ENCODE results near the gene SLC16A4. TPM values are rescaled to one million over a fixed set of nuclear protein-coding genes. Genes with fewer than 3 reads are reported as not detected.
"Not testable (repeated sequence)": the region's sequence is repeated elsewhere in the genome, so short reads cannot be mapped to it uniquely, and the experiment has no call there.

SLC16A4 gene
- total RNA-seq, 1 donor from 2014 or later, result 3.3 TPM

- peak overlapping the region; percentile 58 for H3K27ac ChIP-seq (replicated peaks)
- no peak for TF ChIP-seq CTCF (IDR thresholded peaks at IDR 0.05; ENCODE audit: borderline replicate concordance)
- intact Hi-C loops (cut with micrococcal nuclease), result no loop called here
- H3K36me3 ChIP-seq, result no peaks in the 10 kb centered on the region
- DNase-seq, result peak; percentile 55
- peaks cover 16% of the 10 kb centered on the region for H3K4me1 ChIP-seq
- H3K9me3 ChIP-seq (replicated peaks), result no peaks in the 10 kb centered on the region
- H3K27me3 ChIP-seq (ENCODE audit: low read depth), result no peaks in the 10 kb centered on the region
- no peak overlapping the region for H3K4me3 ChIP-seq
Measured at GRCh38 chr1:110425612-110426152, 34.9 kb upstream of the SLC16A4 start.

GRCh38 chr1:110424699-110425611 lies 34.1 kb upstream of the SLC16A4 start:
- Histone ChIP-seq H3K4me3 (no peak overlapping the region), H3K4me1 (peaks cover 16% of the 10 kb centered on the region), H3K9me3 (replicated peaks) (no peaks in the 10 kb centered on the region), H3K36me3 (no peaks in the 10 kb centered on the region), H3K27me3 (ENCODE audit: low read depth) (no peaks in the 10 kb centered on the region), H3K27ac (replicated peaks) (peak overlapping the region; percentile 58)
- TF ChIP-seq CTCF (IDR thresholded peaks at IDR 0.05; ENCODE audit: borderline replicate concordance), result no peak
- no peak for DNase-seq
- intact Hi-C loops (cut with micrococcal nuclease), result no loop called here

GRCh38 chr1:110420874-110421793 lies 30.3 kb upstream of the SLC16A4 start:
- H3K36me3 ChIP-seq, result no peaks in the 10 kb centered on the region
- intact Hi-C loops (cut with micrococcal nuclease), result no loop called here
- H3K9me3 ChIP-seq (replicated peaks), result no peaks in the 10 kb centered on the region
- no peaks in the 10 kb centered on the region for H3K27me3 ChIP-seq (ENCODE audit: low read depth)
- no peak overlapping the region for H3K27ac ChIP-seq (replicated peaks)
- TF ChIP-seq CTCF (IDR thresholded peaks at IDR 0.05; ENCODE audit: borderline replicate concordance), result no peak
- H3K4me1 ChIP-seq, result peaks cover 16% of the 10 kb centered on the region
- no peak overlapping the region for H3K4me3 ChIP-seq
- DNase-seq, result no peak

- intact Hi-C loops (cut with micrococcal nuclease), result no loop called here
- Histone ChIP-seq H3K27me3 (ENCODE audit: low read depth) (no peaks in the 10 kb centered on the region), H3K36me3 (no peaks in the 10 kb centered on the region), H3K9me3 (replicated peaks) (no peaks in the 10 kb centered on the region), H3K4me3 (no peak overlapping the region), H3K4me1 (peaks cover 8% of the 10 kb centered on the region), H3K27ac (replicated peaks) (no peak overlapping the region)
- DNase-seq, result no peak
- no peak for TF ChIP-seq CTCF (IDR thresholded peaks at IDR 0.05; ENCODE audit: borderline replicate concordance)
Measured at GRCh38 chr1:110420023-110420662, 29.3 kb upstream of the SLC16A4 start.

- no peaks in the 10 kb centered on the region for H3K9me3 ChIP-seq (replicated peaks)
- intact Hi-C loops (cut with micrococcal nuclease), result no loop called here
- H3K27ac ChIP-seq (replicated peaks), result no peak overlapping the region
- no peak overlapping the region for H3K4me3 ChIP-seq
- DNase-seq, result no peak
- H3K4me1 ChIP-seq, result peaks cover 13% of the 10 kb centered on the region
- no peak for TF ChIP-seq CTCF (IDR thresholded peaks at IDR 0.05; ENCODE audit: borderline replicate concordance)
- H3K36me3 ChIP-seq, result no peaks in the 10 kb centered on the region
- H3K27me3 ChIP-seq (ENCODE audit: low read depth), result no peaks in the 10 kb centered on the region
Measured at GRCh38 chr1:110418729-110419128, 27.9 kb upstream of the SLC16A4 start.

- intact Hi-C loops (cut with micrococcal nuclease); DNase-seq; H3K9me3 ChIP-seq (replicated peaks); H3K36me3 ChIP-seq; H3K27ac ChIP-seq (replicated peaks); H3K4me3 ChIP-seq; H3K27me3 ChIP-seq (ENCODE audit: low read depth): not testable (repeated sequence)
- H3K4me1 ChIP-seq, result peaks cover 26% of the 10 kb centered on the region
Measured at GRCh38 chr1:110413045-110413444, 22.2 kb upstream of the SLC16A4 start.
